Upper lobe of left lung (tissue), 6 donors: Measurements from ENCODE around the gene ARID3C. TPM values are rescaled to one million over a fixed set of nuclear protein-coding genes. Genes with fewer than 3 reads are reported as not detected.

Source experiments
- ATAC-seq, 2 donors: fragments of 200-7000 bp; cut with Tn5 transposase; one replicate each; pipeline ENCODE4 v1.9.1; 2022; ENCODE audit warnings: mild to moderate bottlenecking in 2 of 2, moderate library complexity in 2 of 2; ENCODE audit not compliant: low FRiP score in 2 of 2
- DNase-seq, 2 donors: peaks; one replicate each; pipeline ENCODE4 v3.0.0-alpha.2; 2019 to 2020
- H3K27ac ChIP-seq, 4 donors: fragments of 200-600 bp; sonication (generic); one replicate each; pipeline ENCODE4 v1.5.1; 2016 to 2019
- H3K27me3 ChIP-seq, 4 donors: fragments of 200-600 bp; sonication (generic); one replicate each; pipeline ENCODE4 v1.5.1; 2017 to 2019
- H3K36me3 ChIP-seq, 4 donors: fragments of 200-600 bp; sonication (generic); one replicate each; pipeline ENCODE4 v1.5.1; 2016 to 2019
- H3K4me1 ChIP-seq, 4 donors: fragments of 200-600 bp; sonication (generic); one replicate each; pipeline ENCODE4 v1.5.1; 2018 to 2019
- H3K4me3 ChIP-seq, 4 donors: fragments of 200-600 bp; sonication (generic); one replicate each; pipeline ENCODE4 v1.5.1; 2017 to 2019; ENCODE audit warnings: mild to moderate bottlenecking in 2 of 4, moderate library complexity in 1 of 4
- H3K9me3 ChIP-seq, 4 donors: fragments of 200-600 bp; sonication (generic); one replicate each; pipeline ENCODE4 v1.5.1; 2018 to 2019
- CTCF ChIP-seq, 6 experiments: fragments of 450-650 bp in 4 of 6; fragments of 200-600 bp in 2 of 6; sonication (generic) in 2 of 6; IDR thresholded peaks; one replicate each; pipeline ENCODE4 v1.5.1; 2016 to 2019; ENCODE audit warnings: antibody characterized with exemption in 6 of 6
- EP300 ChIP-seq, 4 donors: sonication (generic); formaldehyde crosslinking; IDR thresholded peaks; one replicate each; pipeline ENCODE4 v1.5.1; 2017; ENCODE audit warnings: antibody characterized with exemption in 4 of 4, control low read depth in 2 of 4
- POLR2A ChIP-seq, 4 donors: fragments of 450-650 bp; IDR thresholded peaks; one replicate each; pipeline ENCODE4 v1.5.1; 2016 to 2017; ENCODE audit warnings: antibody characterized with exemption in 4 of 4, mild to moderate bottlenecking in 2 of 4
- POLR2AphosphoS5 ChIP-seq, 2 donors: sonication (generic); formaldehyde crosslinking; IDR thresholded peaks; one replicate each; pipeline ENCODE4 v1.5.1; 2017; ENCODE audit warnings: antibody characterized with exemption in 2 of 2
- WGBS, 2 donors: methylation state at CpG; one replicate each; pipeline ENCODE4 v1.1.5; 2017 to 2018; 5-methylcytosine and 5-hydroxymethylcytosine counted together
- small RNA-seq, 4 donors: library from RNA; depleted of rRNA; stranded (forward); fragments of <200 nt; gene quantifications; one replicate each; pipeline ENCODE3, GENCODE V24; 2016
- total RNA-seq, 6 donors: library from RNA; depleted of rRNA in 4 of 6; stranded (reverse); fragments of >200 nt in 4 of 6; gene quantifications; one replicate each; pipeline versions ENCODE4 v1.1.0 to v1.2.1, GENCODE V29; 2016 to 2021
- donor health status: DM: no; HTN: no; CAD: no; lungs with moderate emphysema.
- donor health status: DM: no; HTN: yes; CAD: no; lungs with severe emphysema.

Gene ARID3C
- total RNA-seq, 6 donors from 2014 or later = not detected

DNA sequence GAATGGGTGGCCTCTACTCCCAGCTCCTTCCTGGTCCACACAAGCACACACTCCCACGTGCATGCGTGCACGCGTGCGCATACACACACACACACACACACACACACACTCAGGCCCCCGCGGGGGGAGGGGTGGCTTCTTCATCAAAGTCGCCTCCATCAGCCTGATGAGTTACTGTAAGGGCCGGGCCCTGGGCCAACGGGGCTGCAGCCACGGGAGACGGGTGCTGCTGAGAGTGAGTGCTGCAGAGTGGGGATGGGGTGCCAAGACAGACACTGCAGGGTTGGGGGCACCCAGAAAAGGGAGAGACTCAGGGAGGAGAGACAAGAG lies 57.4 kb downstream of the ARID3C start:
- H3K27ac ChIP-seq = no peak overlapping the region
- TF ChIP-seq POLR2AphosphoS5 (IDR thresholded peaks at IDR 0.05) (no peak), EP300 (IDR thresholded peaks at IDR 0.05) (no peak), CTCF (IDR thresholded peaks at IDR 0.05) (no peak), POLR2A (IDR thresholded peaks at IDR 0.05) (no peak)
- WGBS, 2 donors = 63 to 66% methylated on average over 12 of the region's 12 CpGs
- H3K9me3 ChIP-seq = no peaks in the 10 kb centered on the region
- H3K36me3 ChIP-seq = no peaks in the 10 kb centered on the region
- DNase-seq (no peak), ATAC-seq (no peak)
- H3K4me1 ChIP-seq = no peaks in the 10 kb centered on the region
- H3K4me3 ChIP-seq = no peak overlapping the region
- H3K27me3 ChIP-seq = peaks cover 0 to 2% (median 0%) of the 10 kb centered on the region in 4 donors

Small RNA genes within 50 kb of the gene (small RNA-seq; reads per million reads assigned to genes)
- 0 reads per million in 4 donors for gene CCL27

Other genes starting within 250 kb of the ARID3C start
- 10 to 100 TPM; 10.0 to 33.0 (median 15.2) TPM for gene FAM219A, start 170.5 kb downstream of the ARID3C start, total RNA-seq
- 10 to 100 TPM in 3 of 6 donors, 1 to 10 TPM in 2, under 1 TPM in 1; 0.37 to 39.8 (median 9.7) TPM for gene DNAI1, start 170.3 kb downstream of the ARID3C start, total RNA-seq
- gene ENHO, start 106.1 kb downstream of the ARID3C start, total RNA-seq = 1 to 10 TPM in 1 of 6 donors, under 1 TPM in 2, not detected in 3; 0.40 to 1.4 (median 0.71) TPM
- gene CNTFR, start 39.3 kb downstream of the ARID3C start, total RNA-seq = 1 to 10 TPM in 2 of 6 donors, under 1 TPM in 3, not detected in 1; 0.30 to 3.3 (median 0.69) TPM
- 10 to 100 TPM; 16.5 to 27.0 (median 21.7) TPM for gene RPP25L, start 17.0 kb downstream of the ARID3C start, total RNA-seq
- 10 to 100 TPM; 26.2 to 92.6 (median 68.1) TPM for gene DCTN3, start 8.6 kb downstream of the ARID3C start, total RNA-seq
- 10 to 100 TPM; 26.7 to 52.9 (median 43.0) TPM for gene SIGMAR1, start 8.7 kb upstream of the ARID3C start, total RNA-seq
- 100 to 1,000 TPM in 1 of 6 donors, 10 to 100 TPM in 5; 33.4 to 141 (median 44.3) TPM for gene GALT, start 17.6 kb upstream of the ARID3C start, total RNA-seq
- 10 to 100 TPM; 14.5 to 49.2 (median 23.7) TPM for gene IL11RA, start 23.1 kb upstream of the ARID3C start, total RNA-seq
- 10 to 100 TPM in 1 of 6 donors, not detected in 5; 32.5 TPM for gene CCL27, start 33.6 kb upstream of the ARID3C start, total RNA-seq
- 1 to 10 TPM in 3 of 6 donors, not detected in 3; 2.0 to 5.2 (median 5.2) TPM for gene CCL19, start 62.2 kb upstream of the ARID3C start, total RNA-seq
- 10 to 100 TPM in 5 of 6 donors, 1 to 10 TPM in 1; 7.3 to 92.0 (median 79.5) TPM for gene CCL21, start 81.1 kb upstream of the ARID3C start, total RNA-seq